ENCODE results near the gene HPSE2.
A peak's percentile ranks its signal among the peaks of the same experiment; 100 is the strongest.

HPSE2 gene

DNA sequence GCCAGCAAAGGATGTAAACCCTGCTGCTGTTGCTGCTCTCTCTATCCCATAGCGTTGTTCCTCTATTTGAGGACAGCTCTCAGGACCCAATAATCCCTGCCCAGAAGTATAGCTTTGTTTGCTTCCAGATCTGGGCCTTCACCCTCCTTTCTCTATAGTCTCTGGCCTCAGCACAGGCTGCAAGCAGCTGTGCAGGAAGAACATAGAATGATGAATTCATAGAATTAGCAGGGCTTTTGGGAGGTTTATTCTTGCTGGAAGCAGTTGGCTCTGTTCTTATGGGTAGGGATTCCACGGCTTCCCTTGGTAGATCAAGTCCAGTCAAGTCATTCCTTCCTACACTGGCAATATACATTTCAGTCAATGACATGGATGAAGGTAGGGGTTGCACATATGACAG lies 354.7 kb downstream of the HPSE2 start:
- TF ChIP-seq, protein P1, sequence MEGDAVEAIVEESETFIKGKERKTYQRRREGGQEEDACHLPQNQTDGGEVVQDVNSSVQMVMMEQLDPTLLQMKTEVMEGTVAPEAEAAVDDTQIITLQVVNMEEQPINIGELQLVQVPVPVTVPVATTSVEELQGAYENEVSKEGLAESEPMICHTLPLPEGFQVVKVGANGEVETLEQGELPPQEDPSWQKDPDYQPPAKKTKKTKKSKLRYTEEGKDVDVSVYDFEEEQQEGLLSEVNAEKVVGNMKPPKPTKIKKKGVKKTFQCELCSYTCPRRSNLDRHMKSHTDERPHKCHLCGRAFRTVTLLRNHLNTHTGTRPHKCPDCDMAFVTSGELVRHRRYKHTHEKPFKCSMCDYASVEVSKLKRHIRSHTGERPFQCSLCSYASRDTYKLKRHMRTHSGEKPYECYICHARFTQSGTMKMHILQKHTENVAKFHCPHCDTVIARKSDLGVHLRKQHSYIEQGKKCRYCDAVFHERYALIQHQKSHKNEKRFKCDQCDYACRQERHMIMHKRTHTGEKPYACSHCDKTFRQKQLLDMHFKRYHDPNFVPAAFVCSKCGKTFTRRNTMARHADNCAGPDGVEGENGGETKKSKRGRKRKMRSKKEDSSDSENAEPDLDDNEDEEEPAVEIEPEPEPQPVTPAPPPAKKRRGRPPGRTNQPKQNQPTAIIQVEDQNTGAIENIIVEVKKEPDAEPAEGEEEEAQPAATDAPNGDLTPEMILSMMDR (conservative IDR thresholded peaks at IDR 0.05): no peak
- no peak overlapping the region for H3K27ac ChIP-seq

DNA sequence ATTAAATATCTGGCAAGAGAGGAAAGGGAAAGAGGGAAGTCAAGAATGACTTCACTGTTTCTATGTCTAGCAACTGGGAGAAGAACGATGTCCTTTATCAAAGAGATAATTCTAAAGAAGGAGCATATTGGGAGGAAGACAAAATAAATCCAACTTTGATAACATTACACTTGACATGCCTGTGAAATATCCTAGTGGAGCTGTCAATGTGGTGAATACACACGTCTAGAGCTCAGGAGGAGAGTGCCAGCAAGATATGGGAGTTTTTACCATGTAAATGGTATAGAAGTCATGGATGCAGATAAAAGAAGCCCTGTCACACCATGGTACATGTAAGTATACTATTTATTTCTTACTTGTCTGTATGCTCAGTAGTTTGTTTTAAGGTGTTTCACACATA lies 356.7 kb downstream of the HPSE2 start:
- TF ChIP-seq, protein P1 (conservative IDR thresholded peaks at IDR 0.05): no peak
- H3K27ac ChIP-seq: no peak overlapping the region

DNA sequence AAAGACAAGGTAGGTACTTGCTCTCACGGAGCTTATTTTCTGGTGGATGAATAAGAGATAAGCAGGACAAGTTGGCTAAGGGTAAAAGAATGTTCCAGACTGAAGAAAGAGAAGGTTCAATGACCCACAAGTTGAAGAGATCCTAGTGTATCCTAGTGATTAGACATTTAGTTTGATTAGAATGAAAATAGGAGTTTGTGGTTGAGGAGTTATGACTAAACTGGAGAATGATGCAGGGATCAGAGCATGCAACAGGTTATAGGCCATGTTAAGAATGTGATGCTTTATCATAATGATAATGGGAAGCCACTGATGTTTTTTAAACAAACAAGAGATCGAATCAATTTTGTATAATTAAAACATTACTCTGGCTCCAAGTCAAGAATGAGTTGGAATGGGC lies 357.2 kb downstream of the HPSE2 start:
- no peak overlapping the region for H3K27ac ChIP-seq
- TF ChIP-seq, protein P1 (conservative IDR thresholded peaks at IDR 0.05): no peak

DNA sequence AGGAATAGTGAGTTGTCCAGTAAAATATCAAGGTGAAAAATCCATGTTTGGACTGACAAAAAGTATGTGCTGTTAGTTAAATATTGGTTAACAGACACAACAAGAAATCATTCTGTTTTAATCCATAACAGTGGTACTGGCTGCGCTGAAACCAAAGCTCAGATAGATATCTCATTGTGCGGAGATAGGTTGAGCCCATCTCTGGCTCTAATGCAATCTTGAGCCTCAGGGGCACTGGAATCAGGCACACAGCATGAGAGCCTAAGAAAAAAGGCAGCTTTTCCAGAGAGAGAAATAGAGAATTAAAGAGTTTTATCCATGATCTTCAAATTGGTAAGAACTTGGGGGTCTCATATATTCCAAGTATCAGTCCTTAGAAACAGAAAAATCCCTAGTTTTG lies 373.7 kb downstream of the HPSE2 start:
- H3K27ac ChIP-seq: no peak overlapping the region
- TF ChIP-seq, protein P1 (conservative IDR thresholded peaks at IDR 0.05): no peak

DNA sequence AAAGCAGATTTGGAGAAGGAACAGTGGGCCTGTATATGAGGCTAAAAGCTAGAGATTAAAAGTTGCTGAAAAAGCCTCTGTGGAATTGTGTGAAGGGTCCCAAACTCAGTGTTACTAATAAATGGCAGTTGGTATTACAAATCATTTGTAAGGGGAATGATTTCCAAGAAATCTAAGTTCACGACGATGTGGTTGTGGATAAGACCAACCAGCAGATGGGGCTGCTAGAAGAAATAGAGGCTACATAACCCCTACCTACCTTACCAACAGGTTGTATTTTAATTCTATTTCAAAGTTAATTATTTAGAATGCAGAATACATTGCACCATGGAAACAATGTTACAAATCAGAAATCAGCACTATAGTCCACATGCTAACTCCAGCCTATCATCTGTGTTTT lies 377.1 kb downstream of the HPSE2 start:
- H3K27ac ChIP-seq: no peak overlapping the region
- TF ChIP-seq, protein P1 (conservative IDR thresholded peaks at IDR 0.05): peak; percentile 65

DNA sequence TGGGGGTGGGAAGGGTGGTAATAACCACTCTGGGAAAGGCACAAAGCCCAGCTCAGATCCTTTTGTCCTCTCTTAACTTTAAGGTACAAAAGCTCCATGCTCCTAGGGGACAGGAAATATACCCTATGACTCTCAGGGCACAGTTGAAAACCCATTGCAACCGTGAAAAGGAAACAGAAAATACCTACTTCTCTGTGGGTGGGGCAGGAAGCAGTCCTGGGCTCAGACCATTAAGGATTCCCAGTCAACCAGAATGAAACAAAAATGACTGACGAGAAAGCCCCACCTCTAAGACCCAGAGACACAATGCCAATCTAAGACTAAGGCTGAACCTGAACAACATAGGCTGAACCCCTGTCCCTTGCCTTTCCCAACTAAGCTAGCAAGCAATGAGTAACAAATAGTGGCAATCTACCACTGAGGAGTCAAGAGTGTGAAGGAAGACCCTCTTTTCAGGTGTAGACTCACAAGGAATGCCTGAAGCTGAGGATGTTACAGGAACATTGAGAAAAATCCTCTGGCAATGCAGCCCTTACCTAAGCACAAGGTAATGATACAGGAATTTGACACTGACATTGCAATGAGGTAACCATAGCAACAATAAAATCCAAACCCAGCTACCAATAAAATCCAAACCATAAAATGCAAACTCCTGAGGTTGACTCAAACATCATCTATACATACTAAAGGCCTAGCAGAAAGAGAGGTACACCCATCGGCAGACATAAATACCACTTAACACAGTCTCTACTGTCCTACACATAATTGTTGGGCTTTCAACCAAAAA lies 380.1 kb downstream of the HPSE2 start:
- no peak overlapping the region for H3K27ac ChIP-seq
- TF ChIP-seq, protein P1 (conservative IDR thresholded peaks at IDR 0.05): no peak

DNA sequence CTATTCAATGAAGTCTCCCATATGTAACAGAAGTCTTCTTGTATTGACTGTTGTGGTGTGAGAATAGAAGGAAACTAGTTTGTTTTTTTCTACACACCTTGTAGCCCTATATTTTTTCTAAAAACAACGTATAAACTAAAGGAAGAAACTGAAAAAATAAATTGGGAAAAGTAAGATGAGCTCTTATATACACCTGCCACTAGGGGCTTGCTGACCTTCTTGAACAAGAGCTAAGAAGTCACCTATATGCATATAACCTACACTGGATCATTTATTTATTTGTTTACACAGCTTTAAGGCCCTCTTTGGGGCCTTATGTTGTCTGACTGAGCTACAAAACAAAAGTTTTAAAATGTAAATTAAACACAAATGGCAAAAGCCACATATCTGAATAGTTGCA lies 383.0 kb downstream of the HPSE2 start:
- no peak overlapping the region for H3K27ac ChIP-seq
- TF ChIP-seq, protein P1 (conservative IDR thresholded peaks at IDR 0.05): peak; percentile 58

All from VCaP (cell line).